LNCAP (cell line): ENCODE results near the gene CCDC81.

ENCODE experiments used
- CTCF ChIP-seq: fragments of 450-650 bp; IDR thresholded peaks from 2 replicates; pipeline ENCODE4 v1.5.1; 2017; ENCODE audit warnings: mild to moderate bottlenecking

CCDC81 gene

DNA sequence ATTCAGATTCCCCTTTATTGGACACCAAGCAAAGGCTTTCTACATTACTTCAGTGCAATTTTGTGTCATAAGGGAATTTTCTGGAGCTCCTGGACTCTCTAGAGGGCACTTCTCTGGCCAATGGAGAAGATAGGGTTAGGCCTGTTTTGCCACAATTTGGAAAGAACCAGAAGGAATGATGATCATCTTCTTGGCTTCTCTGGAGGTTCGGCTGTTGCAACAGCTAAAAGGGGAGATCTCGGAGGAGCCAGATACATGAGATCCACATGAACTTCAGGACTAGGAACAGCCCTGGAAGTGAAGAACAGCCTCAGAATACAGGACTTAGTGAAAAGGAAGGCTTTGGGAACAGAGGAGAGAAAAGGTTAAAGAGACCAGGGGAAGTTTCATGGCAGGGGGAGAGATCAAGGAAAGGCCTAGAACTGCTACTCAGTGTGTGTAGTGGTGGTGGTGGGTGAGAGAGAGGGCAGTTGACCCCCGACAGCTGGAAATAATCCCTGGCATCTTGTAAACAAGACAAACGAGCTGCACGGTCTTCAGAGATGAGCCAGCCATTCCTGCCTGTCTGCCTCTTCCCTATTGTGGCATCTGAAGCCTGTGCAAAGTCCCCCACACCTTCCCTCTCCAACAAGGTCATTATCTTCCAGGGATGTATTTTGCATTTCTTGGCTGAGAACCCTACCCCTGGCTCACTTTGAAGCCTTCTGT lies 83.8 kb downstream of the CCDC81 start:
- TF ChIP-seq CTCF: no peak

DNA sequence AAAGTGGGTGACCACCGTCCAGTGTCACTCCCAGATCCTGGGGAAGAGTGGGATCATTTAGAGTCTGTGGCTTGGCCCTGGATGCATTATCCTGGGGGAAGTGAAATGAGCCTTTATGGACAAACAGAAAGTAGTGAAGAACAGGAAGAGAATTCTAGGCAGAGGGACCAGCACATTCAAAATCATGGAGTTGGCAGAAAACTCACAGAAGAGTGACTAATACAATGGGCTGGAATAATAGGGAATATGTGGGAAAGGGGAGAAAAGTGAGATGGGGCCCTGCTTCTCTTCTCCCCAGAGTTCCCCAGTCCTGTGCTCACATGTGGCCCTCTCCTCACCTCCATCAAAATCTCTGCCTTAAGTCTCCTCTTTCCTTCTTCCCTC lies 84.3 kb downstream of the CCDC81 start:
- TF ChIP-seq CTCF: no peak

GRCh38 chr11:86459682-86460460 lies 85.2 kb downstream of the CCDC81 start:
- no peak for TF ChIP-seq CTCF

GRCh38 chr11:86460461-86461385 lies 86.0 kb downstream of the CCDC81 start:
- no peak for TF ChIP-seq CTCF

DNA sequence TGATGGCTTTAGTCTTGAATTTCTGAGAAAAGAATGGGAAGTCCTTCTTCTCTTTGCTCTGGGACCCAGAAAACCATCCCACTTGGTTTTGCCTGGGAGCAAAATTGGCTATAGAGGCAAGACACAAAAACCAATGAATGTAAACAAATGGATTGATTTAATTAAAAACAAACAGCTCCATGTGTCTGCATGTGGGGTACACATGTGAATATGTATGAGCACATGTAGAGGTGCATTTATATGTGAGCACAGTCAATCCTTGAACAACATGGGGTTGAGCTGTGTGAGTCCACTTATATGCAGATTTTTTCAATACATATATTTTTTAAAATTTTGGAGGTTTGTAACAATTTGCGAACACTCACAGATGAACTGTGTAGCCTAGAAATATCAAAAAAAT lies 87.2 kb downstream of the CCDC81 start:
- no peak for TF ChIP-seq CTCF

- TF ChIP-seq CTCF: no peak
These were observed 88.4 kb downstream of the CCDC81 start for GRCh38 chr11:86463120-86463519.

GRCh38 chr11:86463955-86464354 lies 89.3 kb downstream of the CCDC81 start:
- no peak for TF ChIP-seq CTCF
